Stimulated activated CD4-positive, alpha-beta T cell treated with anti-CD3 and anti-CD28 coated beads, Interleukin-4, amount 100 ng/mL, for 48 hours (primary cell): ENCODE data around the gene TAL2.

ENCODE experiments used
- DNase-seq, 2 donors: peaks; one replicate each; pipeline ENCODE4 v3.0.0-alpha.2; 2020; ENCODE audit warnings: low read depth in 2 of 2

The TAL2 gene

GRCh38 chr9:105706156-105706555 is 43.9 kb downstream of the TAL2 start:
- no peak for DNase-seq

- no peak for DNase-seq
These were observed 46.1 kb downstream of the TAL2 start for GRCh38 chr9:105708405-105708804.

GRCh38 chr9:105710638-105711037 is 48.4 kb downstream of the TAL2 start:
- no peak for DNase-seq

- no peak for DNase-seq
These were observed 49.6 kb downstream of the TAL2 start for GRCh38 chr9:105711867-105712266.

GRCh38 chr9:105712297-105712696 is 50.0 kb downstream of the TAL2 start:
- DNase-seq, result no peak
